H1 (cell line): ENCODE measurements around the gene CX3CL1. TPM values are rescaled to one million over a fixed set of nuclear protein-coding genes. Genes with fewer than 3 reads are reported as not detected.

Source experiments
- CEBPB ChIP-seq: IDR thresholded peaks from 2 replicates; pipeline ENCODE4 v1.6.1; 2012; ENCODE audit warnings: low read depth, low read length
- FOSL1 ChIP-seq: IDR thresholded peaks from 2 replicates; pipeline ENCODE4 v1.6.1; 2011; ENCODE audit warnings: mild to moderate bottlenecking, low read depth, low read length, moderate library complexity; ENCODE audit not compliant: insufficient read depth
- POU5F1 ChIP-seq: IDR thresholded peaks from 2 replicates; pipeline ENCODE4 v1.6.1; 2011; ENCODE audit warnings: low read depth, mild to moderate bottlenecking, low read length, moderate library complexity
- RAD21 ChIP-seq, 2 experiments: IDR thresholded peaks in 1 of 2; conservative IDR thresholded peaks in 1 of 2; 2 replicates each; pipeline ENCODE4 v1.6.1; 2011; ENCODE audit warnings: low read depth in 2 of 2, low read length in 2 of 2, improper control_type of control experiment in 1 of 2, inconsistent platforms in 1 of 2, mild to moderate bottlenecking in 1 of 2, moderate library complexity in 1 of 2
- RXRA ChIP-seq: IDR thresholded peaks from 2 replicates; pipeline ENCODE4 v1.6.1; 2011; ENCODE audit warnings: low read depth, mild to moderate bottlenecking, low read length, moderate library complexity; ENCODE audit not compliant: insufficient read depth
- TAF1 ChIP-seq: IDR thresholded peaks from 2 replicates; pipeline ENCODE4 v1.6.1; 2011; ENCODE audit warnings: mild to moderate bottlenecking, low read depth, low read length
- ZNF274 ChIP-seq: IDR thresholded peaks from 2 replicates; pipeline ENCODE4 v1.7.0; 2012; ENCODE audit warnings: low read length, borderline replicate concordance; ENCODE audit errors: extremely low read depth
- polyA plus RNA-seq, 7 experiments: library from polyadenylated mRNA; depleted of rRNA in 3 of 7; stranded (reverse) in 5 of 7; unstranded in 2 of 7; fragments of >200 nt in 5 of 7; fragments of 200-250 nt in 2 of 7; gene quantifications; 1 replicate in 5 of 7; 2 replicates in 1 of 7; 4 replicates in 1 of 7; pipeline versions ENCODE4 v1.2.1 to v1.2.3, GENCODE V29; 2011 to 2013; ENCODE audit warnings: missing spikeins in 2 of 7, mixed read lengths in 2 of 7
- total RNA-seq: library from RNA; stranded (reverse); fragmentation: NEBNext Ultra II Directional; extraction: Animal tissue kit (Norgen Biotek cat#: 25700); gene quantifications from 2 replicates; pipeline ENCODE4 v1.2.1, GENCODE V29; 2021
- TF ChIP-seq, protein P1 (sequence below): IDR thresholded peaks from 2 replicates; pipeline ENCODE4 v1.6.1; 2011; ENCODE audit warnings: low read depth, mild to moderate bottlenecking, low read length; ENCODE audit not compliant: insufficient read depth

The CX3CL1 gene
- total and polyA plus RNA-seq, 2 of the 8 experiments (the other 6 are each of a cell fraction or from before 2014, with no cell fraction given): 1.4 to 3.0 TPM

DNA sequence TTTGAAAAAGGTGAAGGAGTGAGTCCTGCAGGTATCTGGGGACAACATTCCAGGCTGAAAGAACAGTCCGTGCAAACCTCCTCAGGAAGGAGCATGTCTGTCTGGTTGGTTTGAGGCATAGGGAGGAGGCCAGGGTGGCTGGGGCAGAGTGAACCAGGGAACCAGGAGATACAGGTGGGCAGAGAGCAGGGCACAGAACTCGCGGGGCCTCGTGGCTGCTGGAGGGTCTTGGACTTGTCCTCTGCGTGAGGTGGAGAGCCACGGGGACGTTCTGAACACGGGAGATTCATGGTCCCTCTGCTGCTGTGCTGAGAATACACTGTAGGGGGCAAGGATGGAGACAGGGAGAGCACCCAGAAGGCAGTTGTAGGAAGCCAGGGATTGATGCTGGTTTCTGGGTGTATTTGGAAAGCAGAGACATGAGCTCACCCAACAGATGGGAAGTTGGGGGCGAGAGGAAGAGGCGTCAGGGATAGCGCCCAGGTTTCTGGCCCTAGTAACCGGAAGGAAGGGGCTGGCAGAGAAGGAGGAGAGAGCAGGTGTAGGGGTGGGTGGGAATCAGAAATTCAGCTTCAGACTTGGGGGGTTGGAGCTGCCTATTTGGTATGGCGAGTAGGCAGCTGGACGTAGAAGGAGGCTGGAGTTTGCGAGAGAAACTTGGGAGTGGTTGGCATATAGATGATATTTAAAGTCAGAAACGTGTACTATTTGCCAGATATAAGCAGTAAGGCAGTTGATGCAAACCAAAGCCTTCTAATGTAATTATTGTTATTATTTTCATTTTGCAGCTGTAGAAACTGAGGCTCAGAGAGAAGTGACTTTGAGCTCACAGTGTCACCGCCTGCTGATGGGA lies 31.9 kb downstream of the CX3CL1 start, which contains the start of gene CCL17 (continued):
- TF ChIP-seq, protein P1, sequence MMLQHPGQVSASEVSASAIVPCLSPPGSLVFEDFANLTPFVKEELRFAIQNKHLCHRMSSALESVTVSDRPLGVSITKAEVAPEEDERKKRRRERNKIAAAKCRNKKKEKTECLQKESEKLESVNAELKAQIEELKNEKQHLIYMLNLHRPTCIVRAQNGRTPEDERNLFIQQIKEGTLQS: no peak
- TF ChIP-seq FOSL1 (no peak), POU5F1 (no peak), ZNF274 (no peak), CEBPB (no peak), TAF1 (no peak), RAD21 (IDR thresholded peaks at IDR 0.05 in 1 of 2, conservative IDR thresholded peaks at IDR 0.05 in 1 of 2; ENCODE audit: low read depth in 2 of 2, low read length in 2 of 2) (no peak), RXRA (no peak)
